Fibroblast of upper back skin (primary cell): Measurements from ENCODE around the gene HOXD1.

ENCODE experiments used
- DNase-seq: peaks from one replicate; pipeline ENCODE4 v3.0.0-alpha.2; 2013

HOXD1 gene

DNA sequence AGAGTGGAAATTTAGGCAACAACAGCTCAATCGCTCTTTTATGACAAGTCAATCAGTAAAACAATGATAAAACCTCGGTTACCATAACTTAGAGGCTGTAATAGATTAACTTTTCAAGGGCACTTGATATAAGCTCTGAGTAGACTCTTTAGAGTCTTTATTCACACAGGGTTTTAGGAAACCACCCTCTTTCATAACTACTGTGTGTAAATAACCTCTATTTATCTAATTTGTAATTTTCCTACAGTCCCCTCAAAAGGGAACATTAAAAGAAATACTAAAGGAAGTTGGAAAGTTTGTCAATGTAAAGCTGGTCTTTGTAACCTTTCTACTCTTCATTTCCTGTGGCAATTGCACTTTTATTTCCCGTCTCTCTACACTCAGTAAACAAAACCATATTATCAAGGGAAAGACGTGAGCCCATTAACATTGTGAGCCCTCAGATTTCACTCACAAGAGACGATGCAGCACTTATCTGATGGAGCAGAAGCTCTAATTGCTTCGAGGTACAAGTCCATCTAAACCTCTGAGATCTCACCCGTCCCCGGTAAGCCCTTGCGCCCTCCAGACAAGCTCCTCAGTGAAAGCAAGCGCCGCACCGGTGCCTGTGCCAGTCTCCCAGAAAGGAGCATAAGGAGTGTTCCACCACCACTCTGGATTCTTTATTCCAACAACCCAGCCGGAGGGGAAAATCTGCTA is 1.1 kb upstream of the HOXD1 start:
- no peak for DNase-seq

DNA sequence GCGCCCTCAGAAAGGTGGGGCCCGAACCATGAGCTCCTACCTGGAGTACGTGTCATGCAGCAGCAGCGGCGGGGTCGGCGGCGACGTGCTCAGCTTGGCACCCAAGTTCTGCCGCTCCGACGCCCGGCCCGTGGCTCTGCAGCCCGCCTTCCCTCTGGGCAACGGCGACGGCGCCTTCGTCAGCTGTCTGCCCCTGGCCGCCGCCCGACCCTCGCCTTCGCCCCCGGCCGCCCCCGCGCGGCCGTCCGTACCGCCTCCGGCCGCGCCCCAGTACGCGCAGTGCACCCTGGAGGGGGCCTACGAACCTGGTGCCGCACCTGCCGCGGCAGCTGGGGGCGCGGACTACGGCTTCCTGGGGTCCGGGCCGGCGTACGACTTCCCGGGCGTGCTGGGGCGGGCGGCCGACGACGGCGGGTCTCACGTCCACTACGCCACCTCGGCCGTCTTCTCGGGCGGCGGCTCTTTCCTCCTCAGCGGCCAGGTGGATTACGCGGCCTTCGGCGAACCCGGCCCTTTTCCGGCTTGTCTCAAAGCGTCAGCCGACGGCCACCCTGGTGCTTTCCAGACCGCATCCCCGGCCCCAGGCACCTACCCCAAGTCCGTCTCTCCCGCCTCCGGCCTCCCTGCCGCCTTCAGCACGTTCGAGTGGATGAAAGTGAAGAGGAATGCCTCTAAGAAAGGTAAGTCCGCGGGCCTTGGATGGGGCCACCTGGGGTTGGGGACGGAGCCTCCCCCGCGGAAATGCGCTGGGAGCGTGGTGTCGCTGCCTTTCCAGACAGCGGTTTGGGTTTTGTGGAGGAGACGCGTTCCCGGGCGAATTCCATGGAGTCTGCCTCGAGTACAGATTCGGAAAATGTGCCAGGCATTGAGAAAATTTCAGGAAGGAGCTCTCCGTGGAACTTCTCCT is 559 bp downstream of the HOXD1 start:
- no peak for DNase-seq

DNA sequence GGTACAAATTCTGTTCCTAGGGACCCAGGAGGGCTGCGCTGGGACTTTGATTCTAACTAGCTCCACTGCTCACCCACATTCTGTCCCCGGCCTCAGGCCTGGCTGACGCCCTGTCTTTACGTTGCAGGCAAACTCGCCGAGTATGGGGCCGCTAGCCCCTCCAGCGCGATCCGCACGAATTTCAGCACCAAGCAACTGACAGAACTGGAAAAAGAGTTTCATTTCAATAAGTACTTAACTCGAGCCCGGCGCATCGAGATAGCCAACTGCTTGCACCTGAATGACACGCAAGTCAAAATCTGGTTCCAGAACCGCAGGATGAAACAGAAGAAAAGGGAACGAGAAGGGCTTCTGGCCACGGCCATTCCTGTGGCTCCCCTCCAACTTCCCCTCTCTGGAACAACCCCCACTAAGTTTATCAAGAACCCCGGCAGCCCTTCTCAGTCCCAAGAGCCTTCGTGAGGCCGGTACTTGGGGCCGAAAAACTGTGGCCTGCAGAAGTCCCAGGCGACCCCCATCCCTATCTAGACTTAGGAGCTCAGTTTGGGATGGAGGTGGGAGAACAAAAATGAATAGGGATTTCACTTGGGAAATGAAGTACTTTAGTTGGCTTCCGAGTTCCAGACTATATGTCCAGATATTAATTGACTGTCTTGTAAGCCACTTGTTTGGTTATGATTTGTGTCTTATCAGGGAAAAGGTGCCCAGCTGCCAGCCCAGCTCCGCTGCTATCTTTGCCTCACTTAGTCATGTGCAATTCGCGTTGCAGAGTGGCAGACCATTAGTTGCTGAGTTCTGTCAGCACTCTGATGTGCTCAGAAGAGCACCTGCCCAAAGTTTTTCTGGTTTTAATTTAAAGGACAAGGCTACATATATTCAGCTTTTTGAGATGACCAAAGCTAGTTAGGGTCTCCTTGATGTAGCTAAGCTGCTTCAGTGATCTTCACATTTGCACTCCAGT is 1.5 kb downstream of the HOXD1 start:
- DNase-seq = no peak

DNA sequence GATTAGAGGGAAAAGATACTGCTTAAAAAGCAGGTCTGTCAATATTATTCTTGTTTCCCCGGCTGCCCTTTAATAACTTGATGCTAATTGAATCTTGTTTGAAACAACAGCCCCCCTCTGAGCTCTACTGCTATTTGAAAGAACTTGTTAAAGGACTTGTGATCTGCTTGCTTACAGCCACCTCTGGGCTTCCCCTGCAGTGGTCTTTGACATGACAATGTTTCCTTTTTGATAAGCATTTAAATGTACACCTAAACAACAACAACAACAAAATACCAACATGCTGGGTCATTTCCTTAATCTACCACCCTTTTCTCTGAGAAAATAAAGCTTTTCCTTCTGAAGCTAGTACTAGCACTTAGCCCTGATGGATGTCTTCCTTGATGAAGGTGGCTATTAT is 3.9 kb downstream of the HOXD1 start:
- DNase-seq = no peak

DNA sequence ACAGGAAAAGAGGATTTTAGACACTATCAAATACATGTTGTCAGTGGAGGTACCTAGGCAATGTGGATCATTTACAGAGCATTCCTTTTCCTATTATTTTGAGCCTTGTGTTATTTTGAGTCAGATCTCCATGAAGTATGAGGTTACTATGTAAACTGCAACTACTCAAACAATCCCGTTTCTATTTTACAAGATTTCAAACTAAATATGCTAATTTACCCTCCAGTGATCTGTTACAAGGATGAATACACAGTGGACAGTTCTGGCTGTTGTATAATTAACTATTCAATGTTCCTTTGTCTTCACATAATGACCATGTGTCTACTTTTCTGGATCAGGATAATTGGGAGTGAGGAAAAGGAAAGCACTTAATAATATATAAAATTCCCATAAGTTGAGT is 4.6 kb downstream of the HOXD1 start:
- DNase-seq = no peak

DNA sequence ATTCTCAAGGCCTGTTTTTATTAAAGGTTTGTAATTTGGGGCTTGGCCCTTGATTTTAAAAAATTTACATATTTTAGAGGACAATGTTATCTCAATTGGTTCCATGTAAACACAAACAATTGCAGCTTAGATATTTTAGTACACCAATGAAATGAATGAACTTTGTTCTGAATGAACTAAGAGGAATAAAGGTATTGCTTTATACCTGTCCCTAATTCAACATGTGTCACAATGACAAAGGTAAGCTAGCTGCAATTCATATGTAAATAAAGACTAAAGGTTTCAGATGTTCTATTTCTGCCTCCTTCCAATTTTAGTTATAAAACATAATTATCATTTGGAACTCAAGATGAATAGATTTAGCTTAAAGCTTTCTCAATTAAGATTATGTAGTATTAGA is 11.4 kb downstream of the HOXD1 start:
- DNase-seq = no peak

DNA sequence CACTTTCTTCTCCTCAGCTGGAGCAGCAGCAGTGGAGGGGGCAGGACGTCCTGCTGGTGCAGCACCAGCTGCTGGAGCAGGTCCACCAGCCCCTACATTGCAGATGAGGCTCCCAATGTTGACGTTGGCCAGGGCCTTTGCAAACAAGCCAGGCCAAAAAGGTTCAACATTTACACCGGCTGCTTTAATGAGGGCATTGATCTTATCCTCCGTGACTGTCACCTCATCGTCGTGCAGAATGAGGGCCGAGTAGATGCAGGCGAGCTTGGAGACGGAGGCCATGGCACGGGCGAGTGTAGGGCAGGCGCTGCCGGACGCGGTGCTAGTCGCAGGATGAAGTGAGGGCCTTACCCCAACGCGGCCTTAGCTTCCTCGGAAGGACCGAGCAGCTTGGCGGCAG is 12.5 kb downstream of the HOXD1 start:
- DNase-seq = no peak

DNA sequence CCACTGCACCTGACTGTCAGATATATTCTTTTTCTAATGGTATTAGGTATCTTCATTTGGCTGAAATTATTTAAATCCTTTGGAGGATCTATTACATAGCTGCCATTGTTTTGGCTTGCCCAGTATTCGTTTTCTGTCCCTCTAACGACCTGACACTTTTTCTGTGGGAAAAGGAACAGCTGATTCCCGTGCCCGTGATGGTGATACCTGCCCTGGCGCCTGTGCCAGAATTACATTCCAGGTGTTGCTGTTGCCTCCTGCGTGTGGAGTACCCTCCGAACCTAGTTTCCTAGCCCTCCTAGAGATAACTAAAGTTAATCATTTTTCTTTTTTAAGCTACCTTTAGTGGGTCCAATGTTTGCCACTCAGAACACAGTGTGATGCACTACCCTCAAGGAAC is 14.0 kb downstream of the HOXD1 start:
- no peak for DNase-seq

DNA sequence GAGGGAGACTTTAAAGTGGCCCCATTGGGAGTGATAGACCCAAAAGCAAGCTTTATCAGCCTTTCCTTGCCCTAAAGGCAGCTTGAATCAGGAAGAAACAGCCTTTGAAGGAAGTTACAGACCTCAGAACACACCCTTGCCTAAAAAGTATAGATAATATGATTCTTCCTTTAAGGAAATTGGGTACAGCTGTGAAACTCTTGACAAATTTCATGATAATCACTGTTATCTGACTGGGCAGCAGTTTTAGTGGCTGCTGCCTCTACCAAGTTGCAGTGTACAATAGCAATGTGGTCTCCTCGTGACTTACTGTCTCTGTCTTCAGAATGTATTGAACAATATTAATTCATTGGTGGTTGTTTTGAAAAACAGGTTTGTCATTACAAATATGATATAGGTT is 16.7 kb downstream of the HOXD1 start:
- DNase-seq = no peak

DNA sequence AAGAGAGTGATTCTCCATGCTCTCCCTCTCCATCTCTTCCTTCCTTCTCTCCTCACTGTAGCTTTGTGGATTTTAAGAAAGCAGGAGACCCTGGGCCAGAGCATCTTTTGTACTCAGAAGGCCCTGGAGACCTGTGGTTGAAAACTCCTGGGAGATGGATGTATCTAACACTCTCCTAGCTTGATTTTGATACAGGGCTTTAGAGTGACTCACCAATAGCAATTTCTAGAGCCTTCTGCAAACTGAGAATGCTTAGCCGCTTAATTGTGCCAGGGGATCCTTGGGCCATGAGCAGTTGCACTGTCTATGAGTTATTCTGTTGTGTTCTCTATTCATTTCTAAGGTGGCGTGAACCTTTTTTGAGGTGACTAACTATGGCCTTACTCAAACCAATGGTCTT is 17.7 kb downstream of the HOXD1 start:
- DNase-seq = peak; percentile 86

DNA sequence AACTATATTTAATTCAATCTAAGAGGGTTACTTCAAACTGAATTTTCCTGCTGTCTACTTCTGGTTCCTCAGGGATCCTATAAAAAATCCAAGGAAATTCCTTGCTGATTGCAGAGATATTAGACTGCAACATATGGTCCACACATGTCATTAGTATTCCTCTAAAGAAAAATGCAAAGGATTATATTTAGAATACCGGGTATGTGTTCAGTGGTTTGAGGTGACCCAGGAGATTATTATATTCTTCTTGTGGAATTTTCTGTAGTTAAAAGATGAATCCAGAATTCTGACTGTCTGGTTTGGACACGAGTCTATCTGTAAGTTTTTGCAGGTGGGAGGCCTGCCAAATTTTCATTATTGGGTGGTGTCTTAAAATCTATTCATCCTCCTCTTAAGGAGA is 18.2 kb downstream of the HOXD1 start:
- peak; percentile 97 for DNase-seq

DNA sequence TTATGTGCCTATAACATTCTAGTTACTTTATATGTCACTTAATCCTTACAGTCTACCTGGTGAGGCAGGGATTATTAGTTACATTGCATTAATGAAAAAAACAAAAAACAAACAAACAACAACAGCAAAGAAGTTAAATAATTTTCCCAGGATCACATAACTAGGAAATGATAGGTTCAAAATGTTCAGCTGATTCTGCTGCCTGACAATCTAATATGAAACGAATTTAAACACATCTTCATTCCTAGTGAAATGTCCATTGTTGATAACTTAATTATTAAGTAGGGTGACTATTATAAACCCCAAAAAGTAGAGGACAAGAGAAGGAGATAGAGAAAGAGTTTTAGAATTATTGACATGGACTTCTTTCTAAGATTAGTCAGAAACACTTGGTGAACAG is 22.6 kb downstream of the HOXD1 start:
- no peak for DNase-seq

DNA sequence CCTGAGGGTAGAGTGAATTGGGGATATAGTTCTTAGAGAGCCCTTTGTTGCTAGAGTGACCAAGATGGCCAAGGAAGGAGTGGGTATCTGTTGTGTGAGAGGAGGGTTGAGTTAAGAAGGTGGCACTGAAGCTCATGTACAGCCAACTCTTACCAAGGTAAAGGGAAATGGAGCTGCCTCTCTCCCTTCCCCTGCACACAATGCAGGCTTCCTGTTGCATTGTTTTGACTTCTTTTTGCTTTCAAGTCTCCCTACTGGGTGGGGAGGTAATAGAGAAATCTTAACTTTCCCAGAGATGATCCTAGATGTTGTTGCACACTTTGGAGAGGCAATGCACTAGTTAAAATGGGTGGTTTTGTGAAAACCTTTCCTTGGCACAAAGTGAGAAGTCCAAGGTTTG is 23.8 kb downstream of the HOXD1 start:
- no peak for DNase-seq

DNA sequence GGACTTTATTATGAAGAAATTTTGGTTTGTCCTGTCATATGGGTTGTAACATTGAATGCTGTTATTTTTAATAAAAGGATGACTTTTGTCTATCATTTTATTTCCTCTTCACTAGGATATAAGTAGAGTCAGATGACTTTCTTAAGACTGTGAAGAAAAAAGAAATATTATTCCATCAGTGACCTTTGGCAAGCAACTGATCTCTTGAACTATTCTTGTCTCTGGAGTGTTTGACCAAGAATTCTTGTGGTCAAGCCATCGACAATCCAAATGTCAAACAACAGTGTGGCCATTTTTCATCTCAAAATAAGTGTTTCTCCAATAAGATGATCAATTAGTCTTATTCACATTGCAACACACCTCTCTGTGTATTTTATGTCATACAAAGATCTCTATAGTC is 24.9 kb downstream of the HOXD1 start:
- DNase-seq = no peak

DNA sequence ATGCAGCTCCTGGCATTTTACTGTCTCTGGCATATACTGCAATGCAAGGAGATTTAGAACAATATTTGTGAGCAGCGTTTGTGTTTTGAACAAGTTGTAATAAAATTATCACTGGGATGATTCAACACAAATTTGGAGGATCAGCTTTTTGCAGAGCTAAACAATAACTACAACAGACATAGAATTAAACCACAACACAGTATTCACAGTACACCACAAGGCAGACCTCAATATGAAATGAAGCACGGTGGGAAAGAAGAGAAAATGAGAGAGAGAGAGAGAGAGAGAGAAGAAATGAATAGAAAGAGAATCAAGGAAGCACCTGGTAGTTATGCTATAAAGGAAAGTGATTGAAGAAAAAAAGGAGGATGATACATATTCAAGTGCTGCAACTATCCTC is 39.4 kb downstream of the HOXD1 start:
- DNase-seq = no peak

DNA sequence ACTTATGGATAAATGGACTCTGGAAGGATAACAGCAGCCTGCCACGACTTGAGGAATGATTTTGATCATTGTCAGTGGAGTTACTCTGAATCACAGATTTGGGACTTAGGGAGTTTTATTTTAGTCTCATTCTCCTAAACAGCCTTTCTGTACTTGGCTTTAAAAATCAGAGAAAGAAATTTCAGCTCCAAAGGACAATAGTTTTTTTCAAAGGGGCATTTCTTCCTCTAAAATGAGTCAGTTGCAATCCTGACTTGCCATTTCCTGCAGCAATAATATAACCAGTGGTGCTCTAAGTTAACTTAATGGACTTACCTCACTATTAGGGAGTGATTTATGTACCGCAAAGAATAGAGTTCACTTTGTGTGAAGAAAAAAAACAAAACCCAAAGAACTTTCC is 45.7 kb downstream of the HOXD1 start:
- peak; percentile 52 for DNase-seq

DNA sequence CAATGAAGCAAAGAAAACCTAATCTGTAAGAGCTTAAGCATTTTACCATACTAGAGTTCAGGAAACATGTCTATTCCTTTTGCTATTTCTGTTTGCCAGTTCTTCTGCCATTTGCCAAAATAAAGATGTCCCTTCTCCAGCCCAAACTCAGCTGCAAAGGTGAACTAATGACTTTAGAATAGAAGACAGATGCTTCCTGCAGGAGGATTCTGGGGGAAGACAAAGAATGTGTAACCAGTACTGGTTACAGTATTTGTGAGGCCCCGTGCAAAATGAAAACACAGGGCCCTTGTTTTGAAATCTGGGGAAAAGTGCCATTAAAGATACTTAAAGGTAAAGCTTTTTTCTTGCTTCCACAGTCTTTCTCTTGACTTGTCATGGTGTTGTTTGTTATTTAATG is 46.5 kb downstream of the HOXD1 start:
- peak; percentile 19 for DNase-seq

DNA sequence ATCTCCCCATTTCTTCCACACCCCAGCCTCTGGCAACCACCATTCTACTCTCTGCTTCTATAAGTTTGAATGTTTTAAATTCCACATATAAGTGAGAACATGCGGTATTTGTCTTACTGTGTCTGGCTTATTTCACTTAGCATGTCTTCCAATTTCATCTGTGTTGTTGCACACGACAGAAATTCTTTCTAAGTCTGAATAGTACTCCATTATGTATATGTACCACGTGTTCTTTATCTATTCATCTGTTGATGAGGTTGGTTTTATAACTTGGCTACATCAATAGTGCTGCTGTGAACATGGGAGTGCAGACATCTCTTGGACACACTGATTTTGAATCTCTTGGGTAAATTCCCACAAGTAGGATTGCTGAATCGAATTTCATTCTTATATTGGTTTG is 49.0 kb downstream of the HOXD1 start:
- peak; percentile 23 for DNase-seq

DNA sequence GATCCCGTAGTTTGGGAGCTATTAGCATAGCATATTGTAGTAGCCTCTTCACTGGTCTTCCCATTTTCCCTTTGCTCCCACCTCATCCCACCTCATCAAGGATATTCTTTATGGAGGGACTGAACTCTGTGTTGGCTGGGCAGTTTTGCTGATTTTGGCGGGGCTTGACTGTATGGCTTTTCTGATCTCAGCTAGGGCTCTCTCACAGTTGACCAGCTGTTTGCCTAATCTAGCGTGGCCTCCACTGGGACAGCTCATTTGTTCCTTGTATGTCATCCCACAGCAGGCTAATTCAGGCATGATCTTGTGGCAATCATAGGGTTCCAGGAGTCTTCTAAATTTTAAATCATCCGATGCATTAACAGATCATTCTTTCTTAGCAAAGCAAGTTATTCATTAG is 50.6 kb downstream of the HOXD1 start:
- DNase-seq = no peak

DNA sequence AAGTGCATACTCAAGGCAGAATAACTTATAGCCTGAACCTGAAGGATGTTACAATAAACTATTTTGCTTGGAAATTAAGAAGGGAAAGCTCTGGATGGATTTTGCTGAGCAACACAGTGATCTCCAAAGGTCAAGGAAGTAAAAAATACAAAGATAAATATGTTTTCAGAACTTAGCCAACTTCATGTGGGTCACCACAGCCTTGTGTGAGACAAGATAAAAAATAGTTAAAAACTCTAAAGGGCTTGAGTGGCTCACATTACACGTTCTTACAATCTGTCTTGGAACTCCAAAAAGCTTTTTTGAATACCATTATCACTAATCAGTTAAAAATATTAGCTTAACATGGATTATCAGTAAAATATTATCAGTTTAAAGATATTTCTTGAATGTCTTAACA is 51.8 kb downstream of the HOXD1 start:
- DNase-seq = peak; percentile 37
